SK-N-MC (cell line): ENCODE data around the gene RASA1.

Source experiments
- EZH2 ChIP-seq: fragments of 200-600 bp; sonication (generic); IDR thresholded peaks from one replicate; pipeline ENCODE4 v1.6.1; 2017; ENCODE audit warnings: antibody characterized with exemption
- POLR2AphosphoS5 ChIP-seq: IDR thresholded peaks from 2 replicates; pipeline ENCODE4 v1.6.1; 2012; ENCODE audit warnings: mild to moderate bottlenecking, low read depth, low read length, borderline replicate concordance

- TF ChIP-seq POLR2AphosphoS5, result no peak
- no peak for TF ChIP-seq EZH2
These were observed 36.5 kb upstream of the RASA1 start for GRCh38 chr5:87231037-87231808.
